Measurements from ENCODE around the gene ZBTB8A.

Gene ZBTB8A

DNA sequence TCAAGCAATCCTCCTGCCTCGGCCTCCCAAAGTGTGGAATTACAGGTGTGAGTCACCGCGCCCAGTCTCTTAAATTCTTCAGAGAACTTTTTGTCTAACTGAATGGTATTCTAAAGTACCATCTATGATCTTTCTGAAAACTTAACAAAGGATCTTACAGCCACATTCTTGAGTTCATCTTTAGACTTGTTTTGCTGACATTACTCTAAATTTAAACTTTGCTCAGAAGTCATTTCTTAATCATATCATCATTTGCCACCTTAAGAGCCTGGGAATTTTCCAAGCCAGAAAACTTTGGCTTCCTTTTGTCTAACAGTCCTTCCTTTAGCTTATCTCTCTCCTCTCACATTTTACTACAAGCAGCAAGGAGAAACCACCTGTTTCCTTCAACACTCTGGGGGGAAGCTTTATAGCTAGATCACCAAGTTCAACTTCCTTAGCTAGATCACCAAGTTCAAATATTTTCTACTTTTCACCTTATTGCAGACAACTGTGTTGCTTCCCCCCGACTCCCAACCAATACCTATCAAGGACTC, 5.4 kb upstream of the ZBTB8A start:
- POLR2A ChIA-PET (ENCODE audit: low non-redundant PET) = no interaction called here
- no peak for DNase-seq (ENCODE audit: low spot score)
- no peak for TF ChIP-seq CTCF (conservative IDR thresholded peaks at IDR 0.05; ENCODE audit: low read depth)
- H3K27ac ChIP-seq = no peak overlapping the region
- CTCF ChIA-PET = interaction anchor here (0.5 to 1.0 kb wide), 3 partner anchors 13 to 552 kb away, joined by 3 to 6 read pairs (median 4); no protein-coding TSS in a partner anchor

- TF ChIP-seq CTCF (conservative IDR thresholded peaks at IDR 0.05; ENCODE audit: low read depth) = no peak
- ChIA-PET POLR2A (ENCODE audit: low non-redundant PET) (no interaction called here), CTCF (interaction anchor here (0.6 to 0.8 kb wide), 3 partner anchors 16 to 965 kb away, joined by 3 to 10 read pairs (median 5); no protein-coding TSS in a partner anchor)
- H3K27ac ChIP-seq = no peak overlapping the region
- no peak for DNase-seq (ENCODE audit: low spot score)
These were observed 3.1 kb upstream of the ZBTB8A start for GRCh38 chr1:32536117-32536516.

DNA sequence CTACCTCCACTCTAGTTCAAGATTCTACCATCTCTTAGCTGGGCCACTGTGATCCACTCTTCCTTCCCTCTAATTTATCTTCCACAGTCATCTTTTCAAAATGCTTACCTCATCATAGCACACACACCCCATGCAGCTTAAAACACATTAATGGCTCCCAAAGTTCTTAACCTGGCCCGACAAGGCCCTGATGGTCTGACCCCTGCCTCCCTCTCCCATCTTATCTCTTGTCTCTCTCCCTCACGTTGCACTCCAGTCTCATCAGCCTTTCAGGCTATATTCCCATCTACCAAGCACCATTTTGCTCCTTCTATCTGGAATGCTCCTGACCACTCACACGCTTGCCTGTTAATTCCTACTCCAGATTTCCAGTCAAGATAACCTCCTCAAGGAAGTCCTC, 2.5 kb upstream of the ZBTB8A start:
- DNase-seq (ENCODE audit: low spot score) = no peak
- H3K27ac ChIP-seq = no peak overlapping the region
- POLR2A ChIA-PET (ENCODE audit: low non-redundant PET) = no interaction called here
- TF ChIP-seq CTCF (conservative IDR thresholded peaks at IDR 0.05; ENCODE audit: low read depth) = no peak
- CTCF ChIA-PET = no interaction called here

- ChIA-PET POLR2A (ENCODE audit: low non-redundant PET) (interaction anchor here (0.5 kb wide), 1 partner anchor 35 kb away, joined by 3 read pairs; no protein-coding TSS in a partner anchor), CTCF (interaction anchor here (0.9 kb wide), 1 partner anchor 19 kb away, joined by 5 read pairs; no protein-coding TSS in a partner anchor)
- peak overlapping the region; percentile 91 for H3K27ac ChIP-seq
- DNase-seq (ENCODE audit: low spot score) = peak; percentile 34
- TF ChIP-seq CTCF (conservative IDR thresholded peaks at IDR 0.05; ENCODE audit: low read depth) = no peak
These were observed 651 bp downstream of the ZBTB8A start for GRCh38 chr1:32539584-32540571.

- peak overlapping the region; percentile 91; the same call in 1 of the 2 replicates for H3K27ac ChIP-seq
These were observed 1.4 kb downstream of the ZBTB8A start for GRCh38 chr1:32540605-32541004.

More at GRCh38 chr1:32540605-32541004, 1.4 kb downstream of the ZBTB8A start:
- DNase-seq (ENCODE audit: low spot score) = no peak
- ChIA-PET POLR2A (ENCODE audit: low non-redundant PET) (no interaction called here), CTCF (interaction anchor here (0.9 kb wide), 1 partner anchor 20 kb away, joined by 5 read pairs; no protein-coding TSS in a partner anchor)
- TF ChIP-seq CTCF (conservative IDR thresholded peaks at IDR 0.05; ENCODE audit: low read depth) = no peak
